ENCODE data around the gene NAT14.

NAT14 gene

GRCh38 chr19:55482967-55483705 lies 1.9 kb upstream of the NAT14 start:
- no peak for DNase-seq (ENCODE audit: low read depth)
- TF ChIP-seq CTCF (IDR thresholded peaks at IDR 0.05; ENCODE audit: low read depth, low read length, missing control alignments), result no peak
- no peak overlapping the region for H3K4me3 ChIP-seq (ENCODE audit: low read depth, low read length)

GRCh38 chr19:55483706-55484592 lies 1.0 kb upstream of the NAT14 start:
- DNase-seq (ENCODE audit: low read depth), result no peak
- no peak for TF ChIP-seq CTCF (IDR thresholded peaks at IDR 0.05; ENCODE audit: low read depth, low read length, missing control alignments)
- peak overlapping the region; percentile 70 for H3K4me3 ChIP-seq (ENCODE audit: low read depth, low read length)

DNA sequence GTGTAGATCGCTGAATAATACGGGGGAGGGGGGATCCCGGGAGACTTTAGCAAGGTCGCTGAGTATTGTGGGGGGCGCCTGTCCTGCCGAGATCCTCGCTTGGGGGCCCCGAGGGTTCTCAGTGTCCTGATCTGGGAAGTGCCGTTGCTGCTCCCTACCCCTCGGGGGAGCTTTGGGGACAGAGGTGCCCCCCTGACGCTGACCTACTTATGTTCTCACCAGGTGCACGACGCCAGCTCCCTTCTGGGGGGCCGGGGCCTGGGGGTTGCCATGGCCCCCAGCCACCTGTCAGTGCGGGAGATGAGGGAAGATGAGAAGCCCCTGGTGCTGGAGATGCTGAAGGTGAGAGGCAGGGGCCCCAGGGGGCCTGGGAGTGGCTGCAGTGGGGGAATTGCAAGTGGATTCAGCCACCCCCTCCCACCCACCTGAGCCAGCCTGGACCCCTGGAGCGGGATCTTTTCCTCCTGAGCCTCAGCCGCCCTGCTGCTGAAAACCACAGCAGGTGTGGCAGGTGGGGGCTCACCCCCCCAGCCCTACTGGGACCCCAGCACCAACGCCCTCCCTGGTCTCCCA lies 537 bp downstream of the NAT14 start:
- no peak for TF ChIP-seq CTCF (IDR thresholded peaks at IDR 0.05; ENCODE audit: low read depth, low read length, missing control alignments)
- DNase-seq (ENCODE audit: low read depth), result no peak
- H3K4me3 ChIP-seq (ENCODE audit: low read depth, low read length), result peak overlapping the region; percentile 70

DNA sequence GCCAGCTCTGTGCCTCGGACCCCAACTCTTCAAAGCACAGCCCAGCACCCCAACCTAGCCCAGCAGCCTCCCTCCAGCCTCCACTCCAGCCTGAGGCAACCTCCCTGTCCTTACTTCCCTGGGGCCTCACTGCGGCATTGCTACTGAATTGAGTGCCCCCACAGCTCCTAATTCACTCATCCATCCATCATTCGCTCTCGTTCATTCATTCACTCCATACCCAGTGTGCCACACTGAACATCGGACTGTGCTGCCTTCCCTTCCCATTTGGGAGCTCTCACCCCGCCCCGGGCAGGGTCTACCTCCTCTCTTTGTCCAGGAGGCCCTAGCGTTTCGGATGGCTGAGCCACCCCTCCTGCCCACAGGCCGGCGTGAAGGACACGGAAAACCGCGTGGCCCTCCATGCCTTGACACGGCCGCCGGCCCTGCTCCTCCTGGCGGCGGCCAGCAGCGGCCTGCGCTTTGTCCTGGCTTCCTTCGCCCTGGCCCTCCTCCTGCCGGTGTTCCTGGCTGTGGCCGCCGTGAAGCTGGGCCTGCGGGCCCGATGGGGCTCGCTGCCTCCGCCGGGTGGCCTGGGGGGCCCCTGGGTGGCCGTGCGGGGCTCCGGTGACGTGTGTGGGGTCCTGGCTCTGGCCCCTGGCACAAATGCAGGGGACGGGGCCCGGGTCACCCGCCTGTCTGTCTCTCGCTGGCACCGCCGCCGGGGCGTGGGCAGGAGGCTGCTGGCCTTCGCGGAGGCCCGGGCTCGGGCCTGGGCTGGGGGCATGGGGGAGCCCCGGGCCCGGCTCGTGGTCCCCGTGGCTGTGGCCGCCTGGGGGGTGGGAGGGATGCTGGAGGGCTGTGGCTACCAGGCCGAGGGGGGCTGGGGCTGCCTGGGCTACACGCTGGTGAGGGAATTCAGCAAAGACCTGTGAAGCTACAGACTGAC lies 1.3 kb downstream of the NAT14 start:
- no peak for DNase-seq (ENCODE audit: low read depth)
- no peak for TF ChIP-seq CTCF (IDR thresholded peaks at IDR 0.05; ENCODE audit: low read depth, low read length, missing control alignments)
- no peak overlapping the region for H3K4me3 ChIP-seq (ENCODE audit: low read depth, low read length)

DNA sequence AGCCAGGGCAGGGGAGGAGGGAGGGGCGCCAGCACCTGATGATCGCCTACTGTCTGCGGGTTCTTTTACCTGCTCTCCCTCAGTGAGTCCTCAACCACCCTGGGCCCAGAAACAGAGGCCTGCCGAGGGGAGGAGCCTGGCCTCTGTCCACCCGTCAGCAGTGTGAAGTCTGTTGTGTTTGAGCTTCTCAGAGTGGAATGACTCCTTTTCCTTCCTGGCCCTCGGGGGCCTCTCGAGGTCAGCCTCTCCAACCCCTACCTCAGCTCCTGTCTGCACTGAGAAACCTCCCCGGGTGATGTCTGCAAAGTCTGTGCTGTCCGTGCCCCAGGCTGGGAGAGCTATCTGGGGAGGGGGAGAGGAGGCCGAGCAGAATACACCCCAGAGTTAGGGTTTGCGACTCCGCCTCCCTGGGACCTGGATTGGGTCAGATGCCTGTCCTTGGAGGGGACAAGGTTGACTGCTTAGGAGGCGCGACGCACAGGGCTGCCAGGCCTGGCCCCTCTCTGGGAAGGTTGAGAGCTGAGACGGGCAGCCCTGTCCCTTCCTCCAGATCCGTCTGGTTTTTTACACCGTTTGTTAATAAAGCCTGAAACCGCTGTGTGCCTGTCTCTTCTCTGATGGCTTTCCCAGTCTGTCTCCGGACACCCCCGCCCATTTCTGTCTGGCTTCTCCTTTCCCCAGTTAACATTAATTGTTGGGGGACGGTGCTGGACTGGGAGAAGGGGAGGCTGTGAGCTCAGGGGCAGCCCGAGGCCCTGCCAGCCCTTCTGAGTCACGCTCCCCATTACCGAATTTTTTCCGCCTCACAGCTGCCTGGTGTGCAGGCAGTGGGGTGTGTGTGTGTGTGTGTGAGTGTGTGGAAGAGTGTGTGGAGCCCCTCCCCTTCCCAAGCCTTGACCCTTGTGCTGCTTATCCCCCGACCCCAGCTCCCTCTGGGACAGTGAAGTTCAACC lies 2.3 kb downstream of the NAT14 start:
- H3K4me3 ChIP-seq (ENCODE audit: low read depth, low read length), result no peak overlapping the region
- no peak for DNase-seq (ENCODE audit: low read depth)
- no peak for TF ChIP-seq CTCF (IDR thresholded peaks at IDR 0.05; ENCODE audit: low read depth, low read length, missing control alignments)

Data from GM12864 (cell line).